GM18861 (cell line): ENCODE data around the gene GNL3.

ENCODE experiments used
- ATAC-seq: cut with Tn5 transposase; IDR thresholded peaks from one replicate; pipeline ENCODE4 v1.9.1; 2021; ENCODE audit not compliant: unreplicated experiment

The GNL3 gene

GRCh38 chr3:52688266-52688665, 2.4 kb downstream of the GNL3 start:
- no peak for ATAC-seq

- no peak for ATAC-seq
Measured at GRCh38 chr3:52689151-52689550, 3.3 kb downstream of the GNL3 start.

GRCh38 chr3:52690560-52690959, 4.7 kb downstream of the GNL3 start:
- no peak for ATAC-seq

DNA sequence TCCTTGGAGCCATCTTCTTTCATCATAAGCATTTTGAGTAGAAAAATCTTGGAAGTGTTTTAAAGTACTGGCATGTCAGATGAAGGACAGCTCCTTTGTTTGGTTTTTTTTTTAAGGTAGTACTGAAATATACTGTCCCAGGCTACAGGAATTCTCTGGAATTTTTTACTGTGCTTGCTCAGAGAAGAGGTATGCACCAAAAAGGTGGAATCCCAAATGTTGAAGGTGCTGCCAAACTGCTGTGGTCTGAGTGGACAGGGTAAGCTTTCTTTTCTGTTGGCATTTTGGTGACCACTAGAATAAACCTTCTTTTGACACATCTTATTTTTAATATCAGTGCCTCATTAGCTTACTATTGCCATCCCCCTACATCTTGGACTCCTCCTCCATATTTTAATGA, 7.2 kb downstream of the GNL3 start:
- ATAC-seq = no peak

DNA sequence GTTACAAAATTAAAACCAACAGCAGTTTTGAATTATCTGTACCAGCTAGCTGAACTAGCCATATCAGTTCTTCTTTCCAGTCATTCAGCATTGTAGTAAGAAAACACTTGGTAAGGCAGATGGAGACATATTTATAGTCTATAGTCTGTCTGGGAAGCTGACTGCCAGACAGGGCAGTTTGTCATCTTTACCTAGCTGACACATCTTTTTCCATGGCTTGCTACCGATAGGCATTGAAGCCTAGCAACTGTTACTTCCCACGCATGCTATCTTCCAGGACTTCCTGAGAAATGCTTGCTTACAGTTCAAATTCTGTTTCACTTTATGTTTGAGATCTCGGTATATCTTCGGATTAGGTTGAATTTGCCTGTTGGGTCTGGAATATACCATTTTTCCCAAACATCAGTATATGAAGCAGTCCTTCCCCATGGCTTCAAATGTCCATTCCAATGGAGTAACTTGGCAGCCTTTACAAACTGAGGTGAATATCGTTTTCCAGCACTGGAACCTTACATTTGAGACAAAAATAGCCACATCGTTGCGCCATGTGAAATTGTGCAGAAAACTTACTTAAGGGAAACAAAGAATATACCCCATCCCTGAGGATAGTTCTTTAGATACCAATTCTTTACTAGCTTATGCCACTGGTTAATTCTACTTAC, 8.8 kb downstream of the GNL3 start:
- no peak for ATAC-seq

- no peak for ATAC-seq
Measured at GRCh38 chr3:52695798-52696671, 10.2 kb downstream of the GNL3 start.

GRCh38 chr3:52696830-52697631, 11.2 kb downstream of the GNL3 start:
- no peak for ATAC-seq

GRCh38 chr3:52697632-52697965, 11.8 kb downstream of the GNL3 start:
- ATAC-seq = no peak

- ATAC-seq = no peak
Measured at GRCh38 chr3:52703341-52703740, 17.5 kb downstream of the GNL3 start.

DNA sequence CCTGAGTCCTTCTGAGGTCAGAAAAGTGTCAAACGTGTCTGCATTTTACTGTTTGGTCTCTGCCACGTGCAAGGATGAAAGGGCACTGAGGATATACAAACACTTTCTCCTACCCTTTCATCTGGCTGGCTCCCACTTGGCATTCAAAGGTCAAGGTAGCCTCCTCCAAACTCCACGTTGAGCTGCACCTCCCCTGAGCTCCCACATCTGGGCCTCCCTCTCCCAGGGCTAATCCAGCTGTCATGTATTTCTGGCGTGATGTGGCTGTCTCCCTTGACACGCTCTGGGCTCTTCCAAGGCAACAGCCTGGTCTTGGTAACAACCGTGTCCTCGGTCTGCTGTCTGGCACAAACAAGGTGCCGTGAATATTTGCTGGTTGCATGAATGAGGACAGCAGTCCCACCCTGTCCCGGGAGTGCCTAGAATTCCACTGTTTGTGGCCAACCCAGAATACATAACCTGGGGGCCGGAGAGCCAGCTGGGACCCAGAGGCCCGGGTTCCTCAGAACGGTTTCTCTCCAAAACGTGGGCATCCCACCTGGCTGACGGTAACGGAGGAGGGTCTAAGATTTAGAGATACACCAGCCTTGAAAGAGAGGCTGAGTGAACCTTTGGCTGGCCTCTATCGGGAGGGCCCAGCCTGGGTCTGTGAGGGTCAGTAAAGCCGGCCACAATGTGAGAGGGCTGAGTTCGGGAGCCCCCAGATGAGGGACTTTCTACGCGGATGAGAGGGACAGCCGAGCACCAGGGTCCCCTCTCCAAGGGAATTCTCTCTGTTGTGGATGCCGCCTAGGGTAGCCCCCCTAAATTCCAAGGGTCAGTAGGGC, 19.0 kb downstream of the GNL3 start:
- no peak for ATAC-seq

DNA sequence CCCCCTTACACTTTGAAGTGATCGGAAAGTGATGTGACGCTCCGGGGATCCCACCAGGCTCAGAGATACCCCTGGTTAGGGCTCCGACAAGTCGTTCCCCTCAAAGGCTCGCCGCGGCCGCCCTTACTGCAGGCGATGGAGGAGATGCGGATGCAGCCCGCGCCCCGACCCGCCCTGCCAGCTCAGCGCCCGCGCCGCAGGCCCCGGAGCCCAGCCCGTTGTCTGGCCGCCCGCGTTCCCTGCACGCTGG, 19.5 kb downstream of the GNL3 start:
- ATAC-seq = no peak

- ATAC-seq = peak; percentile 65
Measured at GRCh38 chr3:52705688-52706686, 20.2 kb downstream of the GNL3 start, which contains the start of the genes GLT8D1 and SPCS1. Gene GLT8D1 (minus strand): TSS chr3:52705791. CDS start chr3:52700460, 5,331 bp downstream. Gene SPCS1 (plus strand): TSS chr3:52706106. CDS start chr3:52706247, 141 bp downstream.

GRCh38 chr3:52707585-52707984, 21.8 kb downstream of the GNL3 start:
- no peak for ATAC-seq

- no peak for ATAC-seq
Measured at GRCh38 chr3:52710512-52710911, 24.7 kb downstream of the GNL3 start.

DNA sequence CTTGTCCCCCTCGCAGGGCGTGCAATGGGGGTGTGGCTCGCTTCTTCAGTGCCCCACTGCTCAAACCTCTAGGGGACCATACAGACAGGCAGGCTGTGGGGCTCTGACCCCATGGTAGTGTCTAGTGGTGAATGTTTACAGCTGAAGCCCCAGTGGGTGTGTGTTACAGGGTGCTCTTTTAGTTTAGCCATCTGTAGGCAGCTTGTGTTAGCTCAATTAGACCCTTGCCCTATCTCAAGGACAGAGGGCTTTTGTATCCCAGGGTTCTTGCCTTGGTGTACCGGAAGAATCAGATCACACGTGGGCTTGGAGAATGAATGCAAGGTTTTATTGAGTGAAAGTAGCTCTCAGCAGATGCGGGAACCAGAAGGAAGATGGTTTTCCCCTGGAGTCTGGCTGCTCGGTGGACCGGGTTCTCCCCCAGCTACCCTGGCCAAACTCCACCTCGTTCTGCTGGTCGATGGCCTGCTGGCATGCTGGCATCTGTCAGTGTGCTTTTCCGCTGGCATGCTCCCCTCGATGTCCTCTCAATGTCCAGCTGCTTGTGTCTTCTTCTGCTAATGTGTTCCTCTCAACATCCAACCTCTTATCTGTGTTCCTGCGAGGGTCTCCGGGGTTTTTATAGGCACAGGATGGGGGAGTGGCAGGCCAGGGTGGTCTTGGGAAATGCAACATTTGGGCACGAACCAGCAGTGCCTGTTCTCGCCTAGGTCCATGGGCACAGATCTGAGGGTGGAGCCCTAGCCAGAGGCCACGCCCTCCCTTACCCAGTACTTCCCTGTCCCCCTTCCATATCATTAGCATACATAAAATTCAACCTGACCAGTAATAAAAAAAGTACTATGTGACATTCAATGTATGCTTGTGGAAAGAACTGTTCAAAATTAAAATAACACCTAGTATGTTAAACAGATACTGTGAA, 26.7 kb downstream of the GNL3 start:
- ATAC-seq = no peak

GRCh38 chr3:52714335-52715302, 28.8 kb downstream of the GNL3 start:
- ATAC-seq = no peak

DNA sequence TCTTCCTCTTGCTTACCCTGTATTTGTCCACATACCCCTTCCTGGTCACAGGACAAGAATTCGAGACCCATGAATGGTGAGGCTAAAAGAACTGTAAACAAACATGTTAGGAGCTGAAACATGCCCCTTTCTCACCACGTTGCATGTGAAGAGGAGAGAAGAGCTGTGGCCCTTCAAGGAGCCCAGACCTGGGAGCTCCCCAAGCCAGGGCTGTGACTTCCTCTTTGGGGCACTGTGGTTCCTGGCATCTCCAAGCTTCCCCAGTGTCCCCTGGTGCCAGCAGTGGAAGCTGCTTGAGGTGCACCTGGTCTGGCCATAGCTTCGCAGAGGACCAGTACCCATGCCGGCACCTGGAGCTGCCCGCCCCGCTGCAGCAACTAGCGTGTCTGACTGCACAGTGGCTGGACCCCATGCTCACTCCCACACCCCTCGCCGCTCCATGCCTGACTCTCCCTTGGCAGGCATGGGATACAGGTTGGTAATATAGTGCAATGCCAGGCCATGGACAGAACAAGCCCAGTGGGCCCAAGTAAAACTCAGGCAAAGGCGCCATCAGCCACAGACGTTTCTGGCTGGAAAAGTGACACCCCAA, 30.0 kb downstream of the GNL3 start:
- no peak for ATAC-seq
